ENCODE results near the gene CBFA2T3.

The CBFA2T3 gene

GRCh38 chr16:89014403-89015230 is 37.6 kb upstream of the CBFA2T3 start:
- no peak overlapping the region for H3K4me3 ChIP-seq (ENCODE audit: low read depth, low read length)
- no peak overlapping the region for H3K27ac ChIP-seq (ENCODE audit: extremely low read depth, low read depth, low read length)
- H3K4me1 ChIP-seq (ENCODE audit: control insufficient read depth, insufficient read depth, low read length) = no peaks in the 10 kb centered on the region
- CTCF ChIA-PET = interaction anchor here (0.5 kb wide), 1 partner anchor 86 kb away, joined by 3 read pairs; no protein-coding TSS in a partner anchor
- POLR2A ChIA-PET = interaction anchor here (0.6 kb wide), 1 partner anchor 1266 kb away, joined by 3 read pairs; no protein-coding TSS in a partner anchor
- H3K36me3 ChIP-seq (ENCODE audit: control insufficient read depth in 2 of 2, insufficient read depth in 1 of 2, low read length in 2 of 2) = no peaks in the 10 kb centered on the region
- H3K9me3 ChIP-seq (ENCODE audit: control insufficient read depth, insufficient read depth, low read depth, low read length) = no peaks in the 10 kb centered on the region
- no peak for TF ChIP-seq ZNF645 (tag by site-specific recombination; IDR thresholded peaks at IDR 0.05)
- no peak for TF ChIP-seq ZNF837 (tag by site-specific recombination; IDR thresholded peaks at IDR 0.05)
- no peak for TF ChIP-seq ZNF174 (tag by site-specific recombination; IDR thresholded peaks at IDR 0.05)
- no peak for TF ChIP-seq ZNF394 (tag by site-specific recombination; IDR thresholded peaks at IDR 0.05; ENCODE audit: borderline replicate concordance)

- CTCF ChIA-PET = no interaction called here
- Histone ChIP-seq H3K36me3 (ENCODE audit: control insufficient read depth in 2 of 2, insufficient read depth in 1 of 2, low read length in 2 of 2) (no peaks in the 10 kb centered on the region), H3K9me3 (ENCODE audit: control insufficient read depth, insufficient read depth, low read depth, low read length) (no peaks in the 10 kb centered on the region), H3K4me1 (ENCODE audit: control insufficient read depth, insufficient read depth, low read length) (no peaks in the 10 kb centered on the region), H3K4me3 (ENCODE audit: low read depth, low read length) (no peak overlapping the region), H3K27ac (ENCODE audit: extremely low read depth, low read depth, low read length) (no peak overlapping the region)
- TF ChIP-seq REPIN1 (tag by site-specific recombination; IDR thresholded peaks at IDR 0.05; ENCODE audit: low read depth) = no peak
- no peak for TF ChIP-seq ZNF785 (tag by site-specific recombination; IDR thresholded peaks at IDR 0.05)
- TF ChIP-seq ZNF239 (tag by site-specific recombination; IDR thresholded peaks at IDR 0.05) = no peak
- TF ChIP-seq ZNF580 (tag by site-specific recombination; IDR thresholded peaks at IDR 0.05) = no peak
- no peak for TF ChIP-seq HIC1 (tag by site-specific recombination; IDR thresholded peaks at IDR 0.05)
- no peak for TF ChIP-seq ZNF146 (tag by site-specific recombination; IDR thresholded peaks at IDR 0.05)
- TF ChIP-seq ZBTB26 (tag by site-specific recombination; optimal IDR thresholded peaks at IDR 0.05) = no peak
- no peak for TF ChIP-seq EGR2 (tag by site-specific recombination; IDR thresholded peaks at IDR 0.05; ENCODE audit: low read depth)
- no peak for TF ChIP-seq IKZF3 (tag by site-specific recombination; IDR thresholded peaks at IDR 0.05)
- POLR2A ChIA-PET = interaction anchor here (0.6 kb wide), 1 partner anchor 1265 kb away, joined by 3 read pairs; no protein-coding TSS in a partner anchor
Measured at GRCh38 chr16:89013692-89014402, 36.8 kb upstream of the CBFA2T3 start.

GRCh38 chr16:89013111-89013510 is 36.1 kb upstream of the CBFA2T3 start:
- H3K27ac ChIP-seq (ENCODE audit: extremely low read depth, low read depth, low read length) = no peak overlapping the region
- H3K4me1 ChIP-seq (ENCODE audit: control insufficient read depth, insufficient read depth, low read length) = no peaks in the 10 kb centered on the region
- no peak overlapping the region for H3K4me3 ChIP-seq (ENCODE audit: low read depth, low read length)
- CTCF ChIA-PET = no interaction called here
- H3K9me3 ChIP-seq (ENCODE audit: control insufficient read depth, insufficient read depth, low read depth, low read length) = no peaks in the 10 kb centered on the region
- TF ChIP-seq ZNF362 (tag by site-specific recombination; IDR thresholded peaks at IDR 0.05) = no peak
- TF ChIP-seq ZFP41 (tag by site-specific recombination; IDR thresholded peaks at IDR 0.05; ENCODE audit: borderline replicate concordance) = no peak
- no peak for TF ChIP-seq KLF10 (tag by site-specific recombination; IDR thresholded peaks at IDR 0.05)
- no peak for TF ChIP-seq KLF8 (tag by site-specific recombination; IDR thresholded peaks at IDR 0.05)
- no peak for TF ChIP-seq ZBTB6 (tag by site-specific recombination; IDR thresholded peaks at IDR 0.05)
- POLR2A ChIA-PET = no interaction called here
- H3K36me3 ChIP-seq (ENCODE audit: control insufficient read depth in 2 of 2, insufficient read depth in 1 of 2, low read length in 2 of 2) = no peaks in the 10 kb centered on the region

All from HEK293 (cell line).